GM03348 (cell line): ENCODE results near the gene CPTP.

Experiments used
- DNase-seq: peaks from one replicate; pipeline ENCODE4 v3.0.0; 2012; ENCODE audit warnings: low spot score

The CPTP gene

DNA sequence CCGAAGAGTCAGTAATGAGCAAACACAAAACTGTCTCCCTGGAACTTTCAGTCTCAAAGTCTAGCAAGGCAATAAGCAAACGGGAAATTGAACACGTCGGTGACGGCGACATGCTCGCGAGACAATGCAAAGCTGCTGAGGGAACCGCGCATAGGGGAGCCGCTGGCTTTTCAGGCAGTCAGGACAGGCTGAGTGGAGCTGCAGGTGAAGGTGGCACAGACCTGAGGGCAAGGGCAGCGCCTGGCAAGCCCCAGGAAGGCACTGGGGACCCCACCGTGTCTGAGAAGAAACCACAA, 5.0 kb upstream of the CPTP start:
- no peak for DNase-seq

DNA sequence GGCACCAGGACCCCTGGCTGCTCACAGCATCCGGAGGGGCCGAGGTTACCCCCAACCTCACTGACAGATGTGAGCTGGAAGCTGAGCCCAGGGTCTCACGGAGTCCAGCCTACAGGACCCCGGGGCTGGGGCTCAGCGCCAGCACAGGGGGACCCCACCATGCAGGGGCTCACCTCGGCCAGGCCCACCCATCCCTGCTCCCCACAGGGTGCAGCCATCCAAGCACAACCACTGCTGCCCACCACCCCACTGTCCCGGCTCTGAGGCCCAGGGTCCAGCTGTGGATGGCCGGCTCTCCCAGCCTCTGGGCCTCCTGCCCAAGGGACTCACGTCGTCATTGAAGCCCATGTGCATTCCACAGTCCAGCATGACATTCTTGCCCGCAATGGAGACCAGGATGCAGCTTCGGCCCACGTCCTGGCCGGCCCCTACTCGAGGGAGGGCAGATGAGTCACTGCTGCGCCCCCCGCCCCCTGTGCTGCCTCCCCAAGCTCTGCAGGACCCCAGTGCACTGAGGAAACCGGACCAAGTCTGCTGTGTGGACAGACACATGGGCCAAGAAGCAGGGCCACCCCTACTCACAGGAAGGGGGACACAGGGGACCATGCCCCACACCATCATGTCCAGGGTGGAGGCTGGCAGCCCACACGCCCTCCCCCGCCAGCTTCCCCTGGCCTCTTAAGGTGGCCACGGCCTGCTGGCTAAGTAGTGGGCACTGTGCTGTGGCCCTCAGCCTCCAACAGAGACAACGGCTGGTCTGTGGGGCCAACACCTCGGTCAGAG, 3.7 kb upstream of the CPTP start:
- DNase-seq, result no peak

DNA sequence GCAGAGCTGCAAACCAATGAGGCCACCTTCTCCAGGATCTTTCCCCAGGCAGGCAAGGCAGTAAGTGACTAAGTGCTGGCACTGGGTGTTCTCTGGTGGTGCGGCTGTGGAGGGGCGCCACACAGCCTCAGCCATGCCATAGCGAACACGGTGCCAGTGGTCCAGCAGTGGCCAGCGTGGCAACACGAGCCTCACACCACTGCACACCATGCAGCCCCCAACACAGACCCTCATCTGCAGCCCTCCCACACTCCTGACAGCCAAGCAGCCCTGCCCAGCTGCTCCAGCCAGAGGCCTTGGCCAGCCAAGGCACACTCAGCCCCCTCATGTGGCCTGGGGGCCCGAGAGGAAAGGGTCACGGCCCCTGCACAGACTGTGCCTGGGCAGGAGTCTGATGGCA, 3.1 kb upstream of the CPTP start:
- DNase-seq, result no peak

DNA sequence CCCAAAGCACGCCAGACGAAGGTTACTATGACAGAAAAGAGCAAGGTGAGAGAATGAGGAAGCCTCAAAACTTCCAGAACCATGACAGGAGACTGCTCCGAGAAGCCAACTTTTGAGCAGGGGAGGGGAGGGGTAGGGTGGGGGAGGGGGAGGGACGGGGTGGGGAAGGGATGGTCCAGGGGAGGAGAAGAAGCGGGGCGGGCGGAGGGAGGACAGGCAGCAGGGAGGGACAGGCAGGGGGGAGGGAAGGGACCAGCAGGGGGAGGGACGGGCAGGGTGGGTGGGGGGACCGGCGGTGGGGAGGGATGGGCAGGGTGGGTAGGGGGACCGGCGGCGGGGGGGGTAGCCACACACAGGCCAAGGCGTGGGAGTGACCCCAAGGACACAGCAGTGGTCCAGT, 2.2 kb upstream of the CPTP start:
- no peak for DNase-seq

DNA sequence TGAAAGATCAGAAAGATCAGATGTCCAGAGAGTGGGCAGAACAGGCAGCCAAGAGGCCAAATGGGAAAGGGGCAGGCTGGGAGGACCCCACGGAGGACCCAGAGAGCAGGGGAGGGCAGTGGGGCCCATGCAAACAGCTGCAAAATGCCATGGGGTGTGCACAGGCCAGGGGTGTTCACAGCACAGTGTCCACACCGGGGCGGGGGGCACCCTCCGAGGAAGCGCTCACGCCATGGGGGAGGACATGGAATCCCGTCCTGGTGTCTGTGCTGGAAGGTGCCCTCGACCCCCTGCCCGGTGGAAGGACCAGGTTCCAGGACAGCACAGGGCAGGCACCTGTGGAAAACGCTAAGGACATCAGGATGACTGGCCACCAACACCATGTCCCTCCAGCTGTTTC, 1.6 kb upstream of the CPTP start:
- no peak for DNase-seq

DNA sequence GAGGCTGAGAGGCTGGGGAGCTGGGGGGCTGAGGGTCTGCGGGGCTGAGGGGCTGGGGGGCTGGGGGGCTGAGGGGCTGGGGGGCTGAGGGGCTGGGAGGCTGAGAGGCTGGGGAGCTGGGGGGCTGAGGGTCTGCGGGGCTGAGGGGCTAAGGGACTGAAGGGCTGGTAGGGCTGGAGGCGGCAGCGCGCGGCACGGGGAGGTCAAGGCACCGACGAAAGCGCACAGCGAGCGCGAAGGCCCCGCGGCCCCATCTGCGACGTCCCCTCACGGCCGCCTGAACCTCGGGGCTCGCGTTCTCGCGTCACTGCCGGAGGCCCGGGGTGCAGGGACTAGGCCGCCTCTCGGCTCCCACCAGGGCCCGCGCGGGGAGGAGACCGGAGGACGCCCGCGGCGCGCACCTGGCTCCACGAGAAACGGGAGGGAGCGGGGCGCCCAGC, 498 bp upstream of the CPTP start:
- no peak for DNase-seq

DNA sequence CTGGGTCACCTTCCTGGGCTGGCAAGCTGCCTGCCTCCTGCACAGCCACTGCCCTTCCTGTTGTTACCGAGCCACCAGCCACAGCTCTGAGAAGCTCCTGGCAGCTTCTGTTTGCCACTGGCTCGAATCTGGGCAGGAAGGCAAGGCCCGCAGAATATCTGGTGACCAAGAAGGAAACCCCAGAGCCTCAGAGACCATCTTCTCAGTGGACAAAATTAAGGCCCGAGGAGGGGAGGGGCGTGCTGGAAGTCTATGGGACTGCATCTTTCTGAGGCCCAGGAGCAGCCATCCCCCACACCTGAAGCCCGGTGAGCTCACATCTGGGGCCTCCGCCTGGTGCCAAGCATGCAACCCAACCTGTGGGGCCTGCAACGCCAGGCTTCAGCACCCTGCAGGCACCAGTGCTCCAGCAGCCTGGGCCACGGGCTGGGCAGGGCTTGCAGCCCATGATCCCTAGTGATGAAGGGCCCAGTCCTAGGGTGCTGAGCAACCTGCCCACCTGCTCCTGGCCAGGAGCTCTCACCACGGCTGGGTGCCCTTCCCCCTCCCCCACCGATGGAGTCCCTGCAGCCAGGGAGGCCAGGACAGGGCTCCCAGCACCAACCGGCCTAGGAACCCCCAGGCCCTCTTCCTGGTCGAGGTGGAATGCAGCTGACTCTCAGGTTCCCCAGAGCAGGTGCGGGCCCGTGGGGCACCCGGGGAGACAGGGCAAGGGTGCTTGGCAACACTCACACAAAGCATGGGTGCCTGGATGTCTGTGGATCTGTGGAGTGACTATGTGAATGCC, 879 bp downstream of the CPTP start:
- DNase-seq, result no peak

DNA sequence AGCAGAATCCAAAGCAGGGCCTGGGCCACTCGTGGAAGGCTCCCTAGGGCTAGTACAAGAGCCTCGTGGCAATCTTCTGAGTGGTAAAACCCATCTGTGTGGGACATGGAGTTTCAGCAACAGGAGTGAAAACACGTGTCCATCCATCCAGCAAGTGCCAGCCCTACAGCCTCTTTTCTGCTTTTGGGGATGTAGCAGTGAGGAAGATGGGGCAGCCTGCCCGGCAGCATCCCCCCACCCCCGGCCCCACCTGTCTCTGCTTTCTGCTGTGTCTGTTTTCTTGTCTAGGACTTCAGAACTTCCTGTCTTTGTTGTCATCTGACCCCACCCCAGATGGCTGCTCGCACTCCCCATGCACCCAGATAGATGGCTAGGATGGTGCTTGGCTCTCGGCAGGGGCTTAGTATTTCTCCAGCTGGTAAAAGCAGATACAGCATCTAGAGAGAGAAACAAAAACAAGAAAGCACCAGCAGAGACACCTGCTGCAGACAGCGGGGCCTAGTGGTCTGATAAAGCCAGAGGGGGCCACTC, 1.5 kb downstream of the CPTP start:
- DNase-seq, result no peak

DNA sequence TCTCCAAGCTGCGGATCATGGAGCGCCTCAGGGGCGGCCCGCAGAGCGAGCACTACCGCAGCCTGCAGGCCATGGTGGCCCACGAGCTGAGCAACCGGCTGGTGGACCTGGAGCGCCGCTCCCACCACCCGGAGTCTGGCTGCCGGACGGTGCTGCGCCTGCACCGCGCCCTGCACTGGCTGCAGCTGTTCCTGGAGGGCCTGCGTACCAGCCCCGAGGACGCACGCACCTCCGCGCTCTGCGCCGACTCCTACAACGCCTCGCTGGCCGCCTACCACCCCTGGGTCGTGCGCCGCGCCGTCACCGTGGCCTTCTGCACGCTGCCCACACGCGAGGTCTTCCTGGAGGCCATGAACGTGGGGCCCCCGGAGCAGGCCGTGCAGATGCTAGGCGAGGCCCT, 2.7 kb downstream of the CPTP start:
- no peak for DNase-seq

DNA sequence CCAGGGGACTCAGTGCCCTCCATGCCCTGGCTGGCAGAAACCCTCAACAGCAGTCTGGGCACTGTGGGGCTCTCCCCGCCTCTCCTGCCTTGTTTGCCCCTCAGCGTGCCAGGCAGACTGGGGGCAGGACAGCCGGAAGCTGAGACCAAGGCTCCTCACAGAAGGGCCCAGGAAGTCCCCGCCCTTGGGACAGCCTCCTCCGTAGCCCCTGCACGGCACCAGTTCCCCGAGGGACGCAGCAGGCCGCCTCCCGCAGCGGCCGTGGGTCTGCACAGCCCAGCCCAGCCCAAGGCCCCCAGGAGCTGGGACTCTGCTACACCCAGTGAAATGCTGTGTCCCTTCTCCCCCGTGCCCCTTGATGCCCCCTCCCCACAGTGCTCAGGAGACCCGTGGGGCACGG, 3.7 kb downstream of the CPTP start:
- DNase-seq, result no peak

DNA sequence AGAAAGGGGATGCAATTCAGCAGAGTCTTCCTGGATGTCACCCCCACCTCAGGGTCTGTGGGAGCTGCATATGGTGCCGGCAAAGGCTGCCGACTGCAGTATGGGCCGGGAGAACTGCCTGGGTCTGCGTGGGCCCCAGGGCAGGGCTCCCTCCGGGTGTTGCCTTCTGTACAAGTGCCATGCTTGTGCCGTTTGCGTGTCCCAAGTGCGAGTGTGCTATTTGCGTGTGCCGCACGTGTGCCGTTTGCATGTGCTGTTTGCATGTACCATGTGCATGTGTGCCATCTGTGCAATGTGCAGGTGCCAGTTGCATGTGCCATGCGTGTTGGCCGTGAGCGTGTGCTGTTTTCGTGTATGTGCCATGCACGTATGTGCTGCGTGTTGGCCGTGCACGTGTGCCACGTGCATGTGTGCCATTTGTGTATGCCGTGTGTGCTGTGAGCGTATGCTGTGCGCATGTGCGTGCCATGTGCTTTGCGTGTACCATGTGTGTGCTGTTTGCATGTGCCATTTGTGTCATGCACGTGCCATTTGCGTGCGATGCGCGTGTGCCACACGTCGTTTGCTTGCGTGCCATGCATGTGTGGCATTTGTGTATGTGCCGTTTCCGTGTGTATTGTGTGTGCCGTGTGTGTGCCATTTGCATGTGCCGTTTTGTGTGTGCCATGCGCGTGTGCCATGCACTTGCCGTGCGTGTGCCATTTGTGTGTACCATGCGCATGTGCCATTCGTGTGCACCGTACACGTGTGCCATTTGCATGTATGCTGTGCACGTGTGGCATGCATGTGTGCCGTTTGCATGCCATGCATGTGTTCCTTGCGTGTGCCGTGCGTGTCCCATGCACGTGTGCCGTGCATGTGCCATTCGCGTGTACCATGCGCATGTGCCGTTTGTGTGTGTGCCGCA, 5.0 kb downstream of the CPTP start:
- no peak for DNase-seq

DNA sequence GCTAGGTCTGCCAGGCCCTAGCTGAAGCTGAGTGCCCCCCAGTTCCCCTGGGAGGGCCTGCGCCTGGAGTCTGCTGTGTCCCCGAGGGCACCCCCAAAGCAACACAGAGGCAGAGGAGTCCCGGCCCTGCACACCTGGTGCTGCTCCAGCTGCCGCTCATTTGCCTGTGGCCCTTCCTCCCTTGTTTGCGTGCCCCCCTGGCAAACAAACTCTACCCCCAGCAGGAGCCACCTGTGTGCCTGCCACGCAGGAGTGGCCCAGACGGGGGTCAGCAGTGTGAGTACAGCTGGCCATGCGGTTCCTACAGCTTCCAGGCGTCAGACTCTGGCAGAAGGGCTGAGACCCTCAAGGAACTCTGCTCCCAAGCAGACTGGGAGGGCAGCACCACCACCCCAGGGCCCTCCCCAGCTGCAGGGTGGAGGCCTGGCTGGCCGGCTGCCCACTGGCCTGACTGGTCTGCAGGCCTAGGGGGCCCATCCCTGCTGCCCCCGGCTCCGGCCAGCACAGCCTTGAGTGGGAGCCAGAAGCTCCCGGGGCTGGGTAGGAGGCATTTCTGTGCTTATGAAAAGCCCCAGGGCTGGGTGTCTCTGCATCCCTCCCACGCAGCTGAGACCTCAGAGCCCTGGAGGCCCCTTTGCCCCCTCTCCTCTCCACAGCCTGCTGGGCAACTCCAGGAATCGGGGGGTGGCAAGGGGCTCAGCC, 5.9 kb downstream of the CPTP start:
- no peak for DNase-seq

DNA sequence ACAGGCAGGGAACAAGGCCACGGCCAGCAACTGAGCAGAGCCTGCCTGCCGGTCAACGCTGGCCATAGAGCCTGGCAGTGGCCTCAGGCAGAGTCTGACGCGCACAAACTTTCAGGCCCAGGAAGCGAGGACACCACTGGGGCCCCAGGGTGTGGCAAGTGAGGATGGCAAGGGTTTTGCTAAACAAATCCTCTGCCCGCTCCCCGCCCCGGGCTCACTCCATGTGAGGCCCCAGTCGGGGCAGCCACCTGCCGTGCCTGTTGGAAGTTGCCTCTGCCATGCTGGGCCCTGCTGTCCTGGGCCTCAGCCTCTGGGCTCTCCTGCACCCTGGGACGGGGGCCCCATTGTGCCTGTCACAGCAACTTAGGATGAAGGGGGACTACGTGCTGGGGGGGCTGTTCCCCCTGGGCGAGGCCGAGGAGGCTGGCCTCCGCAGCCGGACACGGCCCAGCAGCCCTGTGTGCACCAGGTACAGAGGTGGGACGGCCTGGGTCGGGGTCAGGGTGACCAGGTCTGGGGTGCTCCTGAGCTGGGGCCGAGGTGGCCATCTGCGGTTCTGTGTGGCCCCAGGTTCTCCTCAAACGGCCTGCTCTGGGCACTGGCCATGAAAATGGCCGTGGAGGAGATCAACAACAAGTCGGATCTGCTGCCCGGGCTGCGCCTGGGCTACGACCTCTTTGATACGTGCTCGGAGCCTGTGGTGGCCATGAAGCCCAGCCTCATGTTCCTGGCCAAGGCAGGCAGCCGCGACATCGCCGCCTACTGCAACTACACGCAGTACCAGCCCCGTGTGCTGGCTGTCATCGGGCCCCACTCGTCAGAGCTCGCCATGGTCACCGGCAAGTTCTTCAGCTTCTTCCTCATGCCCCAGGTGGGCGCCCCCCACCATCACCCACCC, 6.7 kb downstream of the CPTP start, which contains the start of gene TAS1R3:
Gene TAS1R3, plus strand, starts transcription at position 213 of the 898 bp plus-strand sequence. Its CDS starts 66 bp downstream, at position 279.
- no peak for DNase-seq

DNA sequence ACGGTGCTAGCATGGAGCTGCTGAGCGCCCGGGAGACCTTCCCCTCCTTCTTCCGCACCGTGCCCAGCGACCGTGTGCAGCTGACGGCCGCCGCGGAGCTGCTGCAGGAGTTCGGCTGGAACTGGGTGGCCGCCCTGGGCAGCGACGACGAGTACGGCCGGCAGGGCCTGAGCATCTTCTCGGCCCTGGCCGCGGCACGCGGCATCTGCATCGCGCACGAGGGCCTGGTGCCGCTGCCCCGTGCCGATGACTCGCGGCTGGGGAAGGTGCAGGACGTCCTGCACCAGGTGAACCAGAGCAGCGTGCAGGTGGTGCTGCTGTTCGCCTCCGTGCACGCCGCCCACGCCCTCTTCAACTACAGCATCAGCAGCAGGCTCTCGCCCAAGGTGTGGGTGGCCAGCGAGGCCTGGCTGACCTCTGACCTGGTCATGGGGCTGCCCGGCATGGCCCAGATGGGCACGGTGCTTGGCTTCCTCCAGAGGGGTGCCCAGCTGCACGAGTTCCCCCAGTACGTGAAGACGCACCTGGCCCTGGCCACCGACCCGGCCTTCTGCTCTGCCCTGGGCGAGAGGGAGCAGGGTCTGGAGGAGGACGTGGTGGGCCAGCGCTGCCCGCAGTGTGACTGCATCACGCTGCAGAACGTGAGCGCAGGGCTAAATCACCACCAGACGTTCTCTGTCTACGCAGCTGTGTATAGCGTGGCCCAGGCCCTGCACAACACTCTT, 7.6 kb downstream of the CPTP start:
- DNase-seq, result no peak

DNA sequence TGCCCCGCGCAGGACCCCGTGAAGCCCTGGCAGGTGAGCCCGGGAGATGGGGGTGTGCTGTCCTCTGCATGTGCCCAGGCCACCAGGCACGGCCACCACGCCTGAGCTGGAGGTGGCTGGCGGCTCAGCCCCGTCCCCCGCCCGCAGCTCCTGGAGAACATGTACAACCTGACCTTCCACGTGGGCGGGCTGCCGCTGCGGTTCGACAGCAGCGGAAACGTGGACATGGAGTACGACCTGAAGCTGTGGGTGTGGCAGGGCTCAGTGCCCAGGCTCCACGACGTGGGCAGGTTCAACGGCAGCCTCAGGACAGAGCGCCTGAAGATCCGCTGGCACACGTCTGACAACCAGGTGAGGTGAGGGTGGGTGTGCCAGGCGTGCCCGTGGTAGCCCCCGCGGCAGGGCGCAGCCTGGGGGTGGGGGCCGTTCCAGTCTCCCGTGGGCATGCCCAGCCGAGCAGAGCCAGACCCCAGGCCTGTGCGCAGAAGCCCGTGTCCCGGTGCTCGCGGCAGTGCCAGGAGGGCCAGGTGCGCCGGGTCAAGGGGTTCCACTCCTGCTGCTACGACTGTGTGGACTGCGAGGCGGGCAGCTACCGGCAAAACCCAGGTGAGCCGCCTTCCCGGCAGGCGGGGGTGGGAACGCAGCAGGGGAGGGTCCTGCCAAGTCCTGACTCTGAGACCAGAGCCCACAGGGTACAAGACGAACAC, 8.3 kb downstream of the CPTP start:
- no peak for DNase-seq

DNA sequence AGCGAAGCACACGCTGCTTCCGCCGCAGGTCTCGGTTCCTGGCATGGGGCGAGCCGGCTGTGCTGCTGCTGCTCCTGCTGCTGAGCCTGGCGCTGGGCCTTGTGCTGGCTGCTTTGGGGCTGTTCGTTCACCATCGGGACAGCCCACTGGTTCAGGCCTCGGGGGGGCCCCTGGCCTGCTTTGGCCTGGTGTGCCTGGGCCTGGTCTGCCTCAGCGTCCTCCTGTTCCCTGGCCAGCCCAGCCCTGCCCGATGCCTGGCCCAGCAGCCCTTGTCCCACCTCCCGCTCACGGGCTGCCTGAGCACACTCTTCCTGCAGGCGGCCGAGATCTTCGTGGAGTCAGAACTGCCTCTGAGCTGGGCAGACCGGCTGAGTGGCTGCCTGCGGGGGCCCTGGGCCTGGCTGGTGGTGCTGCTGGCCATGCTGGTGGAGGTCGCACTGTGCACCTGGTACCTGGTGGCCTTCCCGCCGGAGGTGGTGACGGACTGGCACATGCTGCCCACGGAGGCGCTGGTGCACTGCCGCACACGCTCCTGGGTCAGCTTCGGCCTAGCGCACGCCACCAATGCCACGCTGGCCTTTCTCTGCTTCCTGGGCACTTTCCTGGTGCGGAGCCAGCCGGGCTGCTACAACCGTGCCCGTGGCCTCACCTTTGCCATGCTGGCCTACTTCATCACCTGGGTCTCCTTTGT, 9.1 kb downstream of the CPTP start:
- no peak for DNase-seq

DNA sequence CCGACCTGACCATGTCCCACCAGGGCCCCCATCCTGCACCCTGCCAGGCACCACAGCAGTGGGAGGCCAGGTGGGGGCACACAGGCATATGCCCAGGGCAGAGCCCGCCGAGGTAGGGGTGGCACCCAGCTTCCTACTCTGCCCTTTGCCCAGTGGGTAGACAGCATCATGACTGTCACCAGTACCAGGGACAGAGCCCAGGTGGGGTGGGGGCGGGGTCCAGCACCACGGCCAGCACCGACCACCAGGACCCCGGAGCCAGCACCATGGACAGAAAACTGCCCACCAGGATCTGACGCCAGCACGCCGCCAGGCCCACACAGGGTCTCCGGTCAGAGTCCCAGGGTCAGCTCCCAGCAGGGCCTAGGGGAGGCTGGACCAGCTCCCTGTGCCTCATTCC, 10.2 kb downstream of the CPTP start:
- no peak for DNase-seq

DNA sequence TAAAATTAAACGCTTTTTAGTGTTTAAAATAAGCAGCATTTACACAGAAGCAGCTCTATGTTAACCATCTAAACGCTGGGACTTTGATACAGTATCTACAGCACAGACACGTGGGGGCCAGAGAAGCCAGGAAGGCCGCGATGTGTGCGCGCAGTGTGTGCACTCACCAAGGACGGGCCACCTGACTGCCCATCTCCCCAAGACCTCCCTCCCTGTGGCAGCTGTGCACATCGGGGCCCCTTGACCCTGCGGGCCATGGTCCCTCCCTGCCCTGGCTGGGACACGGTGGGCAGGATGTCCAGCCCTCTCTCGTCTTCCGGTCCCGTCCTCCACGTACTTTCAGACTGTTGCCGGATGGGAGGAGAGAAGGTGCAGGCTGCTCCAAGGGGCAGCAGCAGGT, 10.7 kb downstream of the CPTP start:
- DNase-seq, result no peak

DNA sequence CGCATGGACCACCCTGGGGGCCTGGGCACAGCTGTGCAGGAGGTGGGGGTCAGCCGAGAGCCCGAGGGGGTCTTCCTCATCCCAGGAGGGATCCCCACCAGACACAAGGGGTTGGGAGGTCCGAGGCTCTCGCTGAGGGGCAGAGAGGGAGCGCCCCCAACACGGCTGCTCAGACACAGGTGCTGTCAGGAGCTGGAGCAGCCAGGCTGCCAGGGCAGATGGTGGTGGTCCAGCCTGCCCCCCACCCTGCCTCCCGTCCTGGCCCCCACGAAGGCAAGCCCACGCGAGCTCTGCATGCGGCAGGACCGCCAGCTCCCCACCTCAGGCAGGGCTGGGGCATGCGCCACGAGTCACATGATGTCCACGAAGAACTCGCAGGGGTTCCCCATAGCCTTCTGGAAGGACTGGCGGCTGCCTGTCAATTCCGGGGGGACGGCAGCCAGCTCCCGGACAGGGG, 11.2 kb downstream of the CPTP start:
- DNase-seq, result no peak
